ENCODE results near the gene CNPY1.

Gene CNPY1

GRCh38 chr7:155571581-155572345 lies 25.4 kb upstream of the CNPY1 start:
- H2AFZ ChIP-seq (ENCODE audit: low read length), result no peak overlapping the region
- H3K79me2 ChIP-seq (ENCODE audit: insufficient read depth, low read length), result no peaks in the 10 kb centered on the region
- no peak overlapping the region for H3K4me2 ChIP-seq (ENCODE audit: low read length)
- H3K36me3 ChIP-seq (ENCODE audit: insufficient read depth, low read length), result no peaks in the 10 kb centered on the region
- H3F3A ChIP-seq (ENCODE audit: insufficient read depth, low read length), result no peaks in the 10 kb centered on the region
- H3K27me3 ChIP-seq (ENCODE audit: insufficient read depth, low read length), result 0 out of 2 replicates have a peak, but pooled peaks cover 4% of the 10 kb centered on the region
- TF ChIP-seq, protein P1, sequence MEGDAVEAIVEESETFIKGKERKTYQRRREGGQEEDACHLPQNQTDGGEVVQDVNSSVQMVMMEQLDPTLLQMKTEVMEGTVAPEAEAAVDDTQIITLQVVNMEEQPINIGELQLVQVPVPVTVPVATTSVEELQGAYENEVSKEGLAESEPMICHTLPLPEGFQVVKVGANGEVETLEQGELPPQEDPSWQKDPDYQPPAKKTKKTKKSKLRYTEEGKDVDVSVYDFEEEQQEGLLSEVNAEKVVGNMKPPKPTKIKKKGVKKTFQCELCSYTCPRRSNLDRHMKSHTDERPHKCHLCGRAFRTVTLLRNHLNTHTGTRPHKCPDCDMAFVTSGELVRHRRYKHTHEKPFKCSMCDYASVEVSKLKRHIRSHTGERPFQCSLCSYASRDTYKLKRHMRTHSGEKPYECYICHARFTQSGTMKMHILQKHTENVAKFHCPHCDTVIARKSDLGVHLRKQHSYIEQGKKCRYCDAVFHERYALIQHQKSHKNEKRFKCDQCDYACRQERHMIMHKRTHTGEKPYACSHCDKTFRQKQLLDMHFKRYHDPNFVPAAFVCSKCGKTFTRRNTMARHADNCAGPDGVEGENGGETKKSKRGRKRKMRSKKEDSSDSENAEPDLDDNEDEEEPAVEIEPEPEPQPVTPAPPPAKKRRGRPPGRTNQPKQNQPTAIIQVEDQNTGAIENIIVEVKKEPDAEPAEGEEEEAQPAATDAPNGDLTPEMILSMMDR (IDR thresholded peaks at IDR 0.05; ENCODE audit: low read length), result no peak
- no peak for TF ChIP-seq EZH2 (IDR thresholded peaks at IDR 0.05; ENCODE audit: borderline replicate concordance, low read length)
- no peak overlapping the region for H3K27ac ChIP-seq (ENCODE audit: low read depth, low read length, poor library complexity, severe bottlenecking)
- no peak overlapping the region for H3K4me3 ChIP-seq (ENCODE audit: low read depth, low read length, poor library complexity, severe bottlenecking)
- H3K9me3 ChIP-seq (ENCODE audit: low read length), result no peaks in the 10 kb centered on the region
- H4K20me1 ChIP-seq (ENCODE audit: insufficient read depth, low read length), result no peaks in the 10 kb centered on the region
- peaks cover 5% of the 10 kb centered on the region for H3K4me1 ChIP-seq (ENCODE audit: insufficient read depth, low read length, severe bottlenecking)
- H3K9me2 ChIP-seq (ENCODE audit: low read depth, low read length), result no peaks in the 10 kb centered on the region
- no peak overlapping the region for H3K9ac ChIP-seq (ENCODE audit: low read length)

GRCh38 chr7:155570991-155571390 lies 24.6 kb upstream of the CNPY1 start:
- no peak overlapping the region for H3K27ac ChIP-seq (ENCODE audit: low read depth, low read length, poor library complexity, severe bottlenecking)
- H2AFZ ChIP-seq (ENCODE audit: low read length), result no peak overlapping the region
- no peak overlapping the region for H3K4me3 ChIP-seq (ENCODE audit: low read depth, low read length, poor library complexity, severe bottlenecking)
- no peak overlapping the region for H3K9ac ChIP-seq (ENCODE audit: low read length)
- no peaks in the 10 kb centered on the region for H3K36me3 ChIP-seq (ENCODE audit: insufficient read depth, low read length)
- H3K79me2 ChIP-seq (ENCODE audit: insufficient read depth, low read length), result no peaks in the 10 kb centered on the region
- peaks cover under 1% of the 10 kb centered on the region for H3K4me1 ChIP-seq (ENCODE audit: insufficient read depth, low read length, severe bottlenecking)
- H4K20me1 ChIP-seq (ENCODE audit: insufficient read depth, low read length), result no peaks in the 10 kb centered on the region
- H3F3A ChIP-seq (ENCODE audit: insufficient read depth, low read length), result no peaks in the 10 kb centered on the region
- TF ChIP-seq, protein P1 (IDR thresholded peaks at IDR 0.05; ENCODE audit: low read length), result no peak
- TF ChIP-seq EZH2 (IDR thresholded peaks at IDR 0.05; ENCODE audit: borderline replicate concordance, low read length), result no peak
- H3K9me2 ChIP-seq (ENCODE audit: low read depth, low read length), result no peaks in the 10 kb centered on the region
- no peaks in the 10 kb centered on the region for H3K9me3 ChIP-seq (ENCODE audit: low read length)
- no peak overlapping the region for H3K4me2 ChIP-seq (ENCODE audit: low read length)
- H3K27me3 ChIP-seq (ENCODE audit: insufficient read depth, low read length), result peaks cover 6% of the 10 kb centered on the region; the same call in 1 of the 2 replicates

- Histone ChIP-seq H3K4me2 (ENCODE audit: low read length) (no peak overlapping the region), H3K4me3 (ENCODE audit: low read depth, low read length, poor library complexity, severe bottlenecking) (no peak overlapping the region), H3K9me2 (ENCODE audit: low read depth, low read length) (no peaks in the 10 kb centered on the region), H3K9ac (ENCODE audit: low read length) (no peak overlapping the region), H3K4me1 (ENCODE audit: insufficient read depth, low read length, severe bottlenecking) (no peaks in the 10 kb centered on the region), H3K27me3 (ENCODE audit: insufficient read depth, low read length) (peaks cover 8% of the 10 kb centered on the region; the same call in 1 of the 2 replicates), H3F3A (ENCODE audit: insufficient read depth, low read length) (no peaks in the 10 kb centered on the region), H3K79me2 (ENCODE audit: insufficient read depth, low read length) (no peaks in the 10 kb centered on the region), H4K20me1 (ENCODE audit: insufficient read depth, low read length) (no peaks in the 10 kb centered on the region), H3K36me3 (ENCODE audit: insufficient read depth, low read length) (no peaks in the 10 kb centered on the region), H3K27ac (ENCODE audit: low read depth, low read length, poor library complexity, severe bottlenecking) (no peak overlapping the region), H3K9me3 (ENCODE audit: low read length) (no peaks in the 10 kb centered on the region), H2AFZ (ENCODE audit: low read length) (no peak overlapping the region)
- no peak for TF ChIP-seq EZH2 (IDR thresholded peaks at IDR 0.05; ENCODE audit: borderline replicate concordance, low read length)
- TF ChIP-seq, protein P1 (IDR thresholded peaks at IDR 0.05; ENCODE audit: low read length), result no peak
Observed at GRCh38 chr7:155570171-155570958, 24.0 kb upstream of the CNPY1 start.

Data from OCI-LY1 (cell line).